Small intestine (tissue), 7 donors: ENCODE data around the gene THSD4. TPM values are rescaled to one million over a fixed set of nuclear protein-coding genes. Genes with fewer than 3 reads are reported as not detected.
"Not testable (repeated sequence)": the region's sequence is repeated elsewhere in the genome, so short reads cannot be mapped to it uniquely, and the experiment has no call there.

ENCODE experiments used
- DNase-seq, 2 donors: peaks; one replicate each; pipeline versions ENCODE4 v3.0.0 to v3.0.0-alpha.2; 2013
- FAIRE-seq: peaks from 2 replicates; lab custom pipeline; 2012; peaks lifted over from hg19 to GRCh38; lab: Jason Lieb, UNC
- H3K27ac ChIP-seq, 3 donors: one replicate each; pipeline ENCODE4 v1.5.1; 2013; ENCODE audit warnings: low read length in 2 of 3, mild to moderate bottlenecking in 2 of 3, control low read depth in 1 of 3, inconsistent platforms in 1 of 3, low read depth in 1 of 3, moderate library complexity in 1 of 3
- H3K27me3 ChIP-seq, 3 donors: one replicate each; pipeline ENCODE4 v1.6.1; 2013; ENCODE audit warnings: low read length in 3 of 3, inconsistent platforms in 1 of 3; ENCODE audit not compliant: control insufficient read depth in 3 of 3, insufficient read depth in 3 of 3
- H3K36me3 ChIP-seq, 3 donors: one replicate each; pipeline ENCODE4 v1.6.1; 2013; ENCODE audit warnings: low read length in 3 of 3, inconsistent platforms in 1 of 3, low read depth in 1 of 3, mild to moderate bottlenecking in 1 of 3, moderate library complexity in 1 of 3; ENCODE audit not compliant: control insufficient read depth in 3 of 3, insufficient read depth in 2 of 3
- H3K4me1 ChIP-seq, 3 donors: one replicate each; pipeline ENCODE4 v1.6.1; 2013; ENCODE audit warnings: low read length in 2 of 3, inconsistent platforms in 1 of 3, low read depth in 1 of 3, mild to moderate bottlenecking in 1 of 3, moderate library complexity in 1 of 3; ENCODE audit not compliant: control insufficient read depth in 3 of 3, insufficient read depth in 2 of 3
- H3K4me3 ChIP-seq, 3 donors: one replicate each; pipeline ENCODE4 v1.5.1; 2013; ENCODE audit warnings: low read length in 3 of 3, control low read depth in 1 of 3, inconsistent platforms in 1 of 3, low read depth in 1 of 3, mild to moderate bottlenecking in 1 of 3, moderate library complexity in 1 of 3
- H3K9me3 ChIP-seq, 2 donors: one replicate each; pipeline ENCODE4 v1.6.1; 2013; ENCODE audit warnings: low read depth in 1 of 2, low read length in 1 of 2; ENCODE audit not compliant: control insufficient read depth in 2 of 2, insufficient read depth in 1 of 2
- WGBS, 3 donors: extraction: QIAGEN DNeasy Blood & Tissue Kit; methylation state at CpG; one replicate each; pipeline ENCODE4 v1.1.7; 2013; 5-methylcytosine and 5-hydroxymethylcytosine counted together
- polyA plus RNA-seq, 4 donors: library from polyadenylated mRNA; stranded (reverse) in 3 of 4; unstranded in 1 of 4; fragments of 200-250 nt in 3 of 4; fragments of 120-200 nt in 1 of 4; gene quantifications; one replicate each; pipeline versions ENCODE4 v1.2.1 to v1.2.3, GENCODE V29; 2013
- donor health status: healthy with polysubstance abuse.
- donor health status: control.
- donor health status: control.
- donor health status: Bipolar disorder and iron deficiency.
- donor health status: healthy.

The THSD4 gene
- polyA plus RNA-seq, 4 donors: 3.6 to 14.4 (median 9.7) TPM

DNA sequence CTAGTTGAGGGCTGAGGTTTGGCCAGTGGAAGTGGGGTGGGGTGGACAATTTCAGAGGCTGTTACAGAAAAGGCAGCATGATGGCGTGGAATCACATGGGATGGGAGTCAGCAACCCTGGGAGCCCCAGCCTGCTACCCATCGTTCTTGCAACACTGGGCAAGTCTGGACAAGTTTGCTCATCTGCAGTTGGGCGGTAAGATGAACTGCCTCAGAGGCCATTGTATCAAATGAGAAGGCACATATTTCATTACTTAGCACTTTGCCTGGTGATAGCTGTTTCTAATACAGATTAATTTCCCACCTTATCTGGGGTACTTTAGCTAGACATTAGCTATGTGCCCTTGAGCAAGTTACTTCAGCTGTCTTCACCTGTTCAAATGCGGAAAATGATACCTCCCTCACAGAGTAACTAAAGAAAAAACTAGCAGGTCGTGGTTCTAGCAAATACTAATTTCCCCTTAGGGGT is 248.9 kb downstream of the THSD4 start:
- no peaks in the 10 kb centered on the region for H3K9me3 ChIP-seq
- H3K27ac ChIP-seq: no peak overlapping the region
- H3K36me3 ChIP-seq: no peaks in the 10 kb centered on the region
- H3K4me3 ChIP-seq: no peak overlapping the region
- H3K27me3 ChIP-seq: no peaks in the 10 kb centered on the region
- DNase-seq (no peak), FAIRE-seq (no peak)
- WGBS, 3 donors: 81 to 90% (median 86%) methylated on average over 5 of the region's 5 CpGs
- H3K4me1 ChIP-seq: no peaks in the 10 kb centered on the region

GRCh38 chr15:71366522-71366921 is 251.3 kb downstream of the THSD4 start:
- Histone ChIP-seq H3K4me3 (no peak overlapping the region), H3K27ac (no peak overlapping the region)
- no peak for FAIRE-seq

DNA sequence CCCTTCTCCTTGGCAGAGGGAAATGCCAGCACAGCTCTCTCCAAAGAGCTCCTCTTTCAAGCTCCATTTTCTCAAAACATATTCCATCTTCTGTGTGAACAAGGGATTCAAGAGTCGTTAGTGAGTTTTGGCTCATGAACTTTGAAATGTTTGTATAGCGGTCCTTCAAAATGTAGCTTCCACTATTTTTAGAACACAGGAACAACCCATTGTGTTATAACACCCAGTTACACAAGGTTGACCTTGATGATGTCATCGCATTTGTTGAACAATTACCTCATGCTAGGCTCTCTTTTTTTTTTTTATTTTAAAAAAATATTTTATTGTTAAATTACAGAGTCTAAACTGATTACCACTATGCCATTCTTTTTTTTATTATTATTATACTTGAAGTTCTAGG is 251.7 kb downstream of the THSD4 start:
- 50 to 77% (median 72%) methylated on average over 3 of the region's 3 CpGs for WGBS, 3 donors
- FAIRE-seq: no peak

More at GRCh38 chr15:71366522-71366921, 251.3 kb downstream of the THSD4 start:
- H3K36me3 ChIP-seq: no peaks in the 10 kb centered on the region
- no peak for DNase-seq
- H3K4me1 ChIP-seq: no peaks in the 10 kb centered on the region
- no peaks in the 10 kb centered on the region for H3K9me3 ChIP-seq
- H3K27me3 ChIP-seq: no peaks in the 10 kb centered on the region
- 88 to 93% (median 91%) methylated on average over 4 of the region's 4 CpGs for WGBS, 3 donors

DNA sequence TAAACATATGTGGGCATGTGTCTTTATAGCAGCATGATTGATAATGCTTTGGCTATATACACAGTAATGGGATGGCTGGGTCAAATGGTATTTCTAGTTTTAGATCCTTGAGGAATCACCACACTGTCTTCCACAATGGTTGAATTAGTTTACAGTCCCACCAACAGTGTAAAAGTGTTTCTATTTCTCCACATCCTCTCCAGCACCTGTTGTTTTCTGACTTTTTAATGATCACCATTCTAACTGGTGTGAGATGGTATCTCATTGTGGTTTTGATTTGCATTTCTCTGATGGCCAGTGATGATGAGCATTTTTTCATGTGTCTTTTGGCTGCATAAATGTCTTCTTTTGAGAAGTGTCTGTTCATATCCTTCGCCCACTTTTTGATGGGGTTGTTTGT is 252.5 kb downstream of the THSD4 start:
- FAIRE-seq, H3K4me1 ChIP-seq, H3K27ac ChIP-seq, H3K27me3 ChIP-seq, DNase-seq, H3K9me3 ChIP-seq, H3K4me3 ChIP-seq, H3K36me3 ChIP-seq: not testable (repeated sequence)
- WGBS, 3 donors: no CpG with 5 or more reads among the region's 1 CpG

More for the DNA sequence above, 251.7 kb downstream of the THSD4 start:
- no peaks in the 10 kb centered on the region for H3K27me3 ChIP-seq
- no peaks in the 10 kb centered on the region for H3K36me3 ChIP-seq
- no peaks in the 10 kb centered on the region for H3K9me3 ChIP-seq
- no peak overlapping the region for H3K27ac ChIP-seq
- H3K4me1 ChIP-seq: no peaks in the 10 kb centered on the region
- no peak for DNase-seq
- no peak overlapping the region for H3K4me3 ChIP-seq

DNA sequence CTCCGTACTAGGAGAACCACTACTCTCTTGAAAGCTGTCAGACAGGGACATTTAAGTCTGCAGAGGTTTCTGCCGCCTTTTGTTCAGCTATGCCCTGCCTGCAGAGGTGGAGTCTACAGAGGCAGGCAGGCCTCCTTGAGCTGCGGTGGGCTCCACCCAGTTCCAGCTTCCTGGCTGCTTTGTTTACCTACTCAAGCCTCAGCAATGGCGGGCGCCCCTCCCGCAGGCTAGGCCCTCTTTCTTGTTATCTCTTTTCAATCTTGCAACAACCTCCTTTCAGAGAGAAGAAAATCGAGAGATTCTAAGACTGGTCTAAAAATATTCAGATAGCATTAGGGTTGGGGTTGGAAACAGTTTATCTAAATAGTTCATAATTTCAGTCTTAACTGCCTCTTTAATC is 257.5 kb downstream of the THSD4 start:
- DNase-seq, H3K36me3 ChIP-seq, FAIRE-seq, H3K4me3 ChIP-seq, H3K27me3 ChIP-seq, H3K9me3 ChIP-seq, H3K27ac ChIP-seq: not testable (repeated sequence)
- 28 to 41% (median 36%) methylated on average over 7 of the region's 7 CpGs for WGBS, 3 donors
- peaks cover 0 to 17% (median 0%) of the 10 kb centered on the region in 3 donors for H3K4me1 ChIP-seq

DNA sequence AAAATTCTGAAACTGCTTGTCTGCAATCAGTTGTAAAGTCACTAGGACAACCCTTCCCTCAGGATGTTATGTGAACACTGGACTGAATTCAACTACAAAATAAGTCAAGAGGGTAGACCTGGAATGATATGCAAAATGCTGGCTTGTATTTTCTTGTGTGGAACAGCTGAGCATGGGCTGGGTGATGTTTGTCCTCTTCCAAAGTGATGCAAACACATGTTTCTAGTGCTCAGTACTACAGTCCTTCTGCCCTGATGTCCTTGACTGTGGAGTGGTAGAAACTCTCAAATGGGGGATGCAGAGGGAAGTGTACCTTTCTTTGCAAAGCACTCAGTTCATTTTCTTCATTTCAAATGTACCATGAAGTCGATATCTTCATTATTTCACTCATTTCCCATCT is 258.6 kb downstream of the THSD4 start:
- Histone ChIP-seq H3K27me3 (no peaks in the 10 kb centered on the region), H3K27ac (peak overlapping the region in 2 of 3 donors; percentile 23 to 81), H3K9me3 (no peaks in the 10 kb centered on the region), H3K4me3 (no peak overlapping the region), H3K36me3 (no peaks in the 10 kb centered on the region), H3K4me1 (peaks cover 0 to 17% (median 0%) of the 10 kb centered on the region in 3 donors)
- DNase-seq: no peak
- 64 to 89% (median 72%) methylated on average over 1 of the region's 1 CpG for WGBS, 3 donors
- no peak for FAIRE-seq

- peak; percentile 32 to 71 for DNase-seq
- H3K4me3 ChIP-seq: no peak overlapping the region
- H3K27ac ChIP-seq: peak overlapping the region; percentile 32 to 81 (median 45)
- WGBS, 3 donors: 49 to 57% (median 56%) methylated on average over 6 of the region's 6 CpGs
- FAIRE-seq: no peak
- no peaks in the 10 kb centered on the region for H3K9me3 ChIP-seq
- no peaks in the 10 kb centered on the region for H3K27me3 ChIP-seq
- H3K36me3 ChIP-seq: no peaks in the 10 kb centered on the region
- H3K4me1 ChIP-seq: peaks cover 0 to 17% (median 0%) of the 10 kb centered on the region in 3 donors
Observed at GRCh38 chr15:71374607-71375352, 259.5 kb downstream of the THSD4 start.

DNA sequence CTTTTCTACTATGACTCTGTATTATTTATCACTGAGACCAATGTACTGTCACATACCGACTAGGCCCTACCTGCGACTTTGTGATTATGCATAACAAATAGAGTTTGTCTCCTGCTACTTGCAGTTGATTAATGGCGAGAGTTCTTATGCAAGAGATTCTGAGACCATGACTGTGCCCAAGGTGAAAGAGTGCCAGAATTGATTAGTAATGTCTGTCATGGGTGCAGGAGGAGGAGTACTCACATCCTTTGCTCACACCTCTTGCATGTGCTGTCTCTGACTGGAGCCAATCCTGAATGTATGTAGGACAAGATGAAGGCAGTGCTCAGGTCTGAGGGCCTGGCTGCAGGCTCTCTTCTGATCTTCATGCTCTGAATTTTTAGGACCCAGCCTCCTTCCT is 260.7 kb downstream of the THSD4 start:
- Histone ChIP-seq H3K27ac (no peak overlapping the region), H3K27me3 (no peaks in the 10 kb centered on the region), H3K4me1 (peaks cover 0 to 17% (median 7%) of the 10 kb centered on the region in 3 donors), H3K36me3 (no peaks in the 10 kb centered on the region), H3K9me3 (no peaks in the 10 kb centered on the region), H3K4me3 (no peak overlapping the region)
- WGBS, 3 donors: 92 to 94% (median 93%) methylated on average over 3 of the region's 3 CpGs
- DNase-seq (no peak), FAIRE-seq (no peak)
